Activated naive CD4-positive, alpha-beta T cell treated with anti-CD3 and anti-CD28 coated beads, Interleukin-2, amount 50 U/mL, for 24 hours (primary cell): Measurements from ENCODE around the gene COL1A1.

Experiments
- H3K27ac Mint-ChIP-seq: one replicate; pipeline ENCODE4 v1.8.0; 2021; ENCODE audit warnings: mild to moderate bottlenecking, mixed read lengths
- H3K27me3 Mint-ChIP-seq: one replicate; pipeline ENCODE4 v1.8.0; 2021; ENCODE audit warnings: mixed read lengths
- H3K36me3 Mint-ChIP-seq: one replicate; pipeline ENCODE4 v1.8.0; 2021; ENCODE audit warnings: mixed read lengths
- H3K4me1 Mint-ChIP-seq: one replicate; pipeline ENCODE4 v1.8.0; 2021; ENCODE audit warnings: mixed read lengths
- H3K4me3 Mint-ChIP-seq: one replicate; pipeline ENCODE4 v1.8.0; 2021; ENCODE audit warnings: mild to moderate bottlenecking, mixed read lengths
- H3K9me3 Mint-ChIP-seq: one replicate; pipeline ENCODE4 v1.8.0; 2021; ENCODE audit warnings: mixed read lengths

The COL1A1 gene

DNA sequence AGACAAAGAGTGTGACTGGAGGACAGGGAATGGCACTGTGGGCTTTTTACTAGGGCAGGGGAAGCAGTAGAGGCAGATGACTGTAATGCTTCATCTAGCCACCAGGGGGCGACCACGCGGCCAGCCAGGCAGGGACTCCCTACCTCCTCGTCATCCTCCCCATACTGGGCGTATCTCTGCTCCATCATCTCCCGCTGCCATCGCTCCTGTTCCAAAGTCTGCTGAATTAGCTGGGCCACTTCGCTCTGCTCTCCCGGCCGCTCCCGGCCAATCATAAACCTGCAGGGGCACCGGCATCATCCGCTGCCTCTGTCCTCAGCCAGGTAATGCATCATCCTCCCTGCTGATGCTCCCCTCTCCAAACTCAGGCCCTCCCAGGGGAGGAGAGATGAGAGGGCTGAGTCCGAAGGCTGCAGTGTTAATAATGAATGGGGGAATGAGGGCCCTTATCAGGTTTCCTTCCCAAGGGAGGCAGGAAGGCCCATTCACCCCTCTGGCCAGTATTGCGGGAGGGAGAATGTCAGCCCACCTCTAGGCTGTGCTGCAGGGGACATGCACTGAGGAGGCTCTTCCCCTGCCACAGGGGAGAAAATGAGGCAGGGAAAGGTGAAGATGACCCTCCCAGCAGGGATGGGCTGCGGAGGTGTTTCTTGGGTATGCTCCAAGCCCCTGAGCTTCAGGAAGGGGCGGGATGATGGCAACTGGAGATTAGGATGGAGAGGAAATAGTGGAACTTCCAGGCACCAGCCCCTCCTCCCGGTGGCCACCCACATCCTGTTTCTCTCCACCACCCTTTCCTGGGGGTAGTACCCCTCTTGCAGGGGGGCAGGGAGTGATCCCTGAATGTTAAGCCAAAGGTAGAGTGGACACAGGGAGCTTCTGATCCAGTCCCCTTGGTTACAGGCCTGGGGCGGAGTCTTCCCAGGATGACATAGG, 61.2 kb downstream of the COL1A1 start:
- Mint-ChIP-seq H3K9me3 (no peaks in the 10 kb centered on the region), H3K27me3 (no peaks in the 10 kb centered on the region), H3K36me3 (peaks cover 20% of the 10 kb centered on the region), H3K27ac (peak overlapping the region; percentile 59), H3K4me1 (peaks cover 58% of the 10 kb centered on the region), H3K4me3 (peak overlapping the region; percentile 37)

DNA sequence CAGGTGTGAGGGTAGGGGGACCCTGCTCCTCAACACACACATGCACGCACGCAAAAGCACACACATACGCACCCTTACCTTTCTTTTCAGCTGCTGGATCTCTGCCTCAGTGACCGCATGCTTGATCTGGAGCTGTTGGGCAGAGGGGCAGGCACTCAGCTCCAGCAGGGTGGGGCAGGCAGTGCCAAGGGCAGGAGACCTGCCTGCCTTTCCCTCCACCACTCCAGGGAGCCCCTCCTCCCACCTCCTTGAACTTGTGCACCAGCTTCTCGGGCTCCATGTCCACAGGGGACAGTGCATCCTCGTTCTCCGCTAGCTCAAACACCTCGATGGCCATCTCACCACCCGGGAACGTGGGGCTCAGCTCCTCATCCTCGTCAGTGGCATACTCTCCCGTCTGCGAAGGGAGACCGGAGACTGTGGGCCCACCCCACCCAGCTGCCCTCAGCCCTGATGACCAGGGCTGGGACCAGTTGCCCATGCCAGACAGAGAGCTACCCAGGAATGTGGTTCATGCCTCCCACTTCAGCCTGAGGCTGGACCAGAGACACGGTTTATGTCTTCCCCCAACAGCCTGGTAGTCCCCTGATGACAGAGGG, 62.1 kb downstream of the COL1A1 start:
- no peaks in the 10 kb centered on the region for H3K27me3 Mint-ChIP-seq
- H3K36me3 Mint-ChIP-seq = peaks cover 20% of the 10 kb centered on the region
- H3K4me1 Mint-ChIP-seq = peaks cover 51% of the 10 kb centered on the region
- H3K9me3 Mint-ChIP-seq = no peaks in the 10 kb centered on the region
- H3K4me3 Mint-ChIP-seq = no peak overlapping the region
- no peak overlapping the region for H3K27ac Mint-ChIP-seq

DNA sequence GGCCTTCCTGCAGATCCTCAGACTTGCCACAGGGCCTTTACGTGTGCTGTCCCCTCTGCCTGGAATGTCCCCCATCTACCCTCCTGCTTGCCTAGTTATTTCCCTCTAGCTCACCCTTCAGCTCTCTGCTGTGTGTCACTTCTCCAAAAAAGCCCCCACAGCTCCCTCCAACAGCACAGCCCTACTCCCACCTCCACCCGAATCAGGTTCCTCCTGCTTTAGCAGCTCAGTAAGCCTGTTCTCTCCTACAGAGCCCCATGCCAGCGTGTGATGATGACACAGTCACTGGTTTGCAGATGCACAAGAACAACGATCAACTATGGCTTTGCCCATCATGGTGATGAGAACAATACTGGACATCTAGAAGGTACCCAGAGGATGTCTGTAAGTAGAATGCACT, 64.4 kb downstream of the COL1A1 start:
- Mint-ChIP-seq H3K4me3 (no peak overlapping the region), H3K27me3 (no peaks in the 10 kb centered on the region), H3K27ac (peak overlapping the region; percentile 68), H3K9me3 (no peaks in the 10 kb centered on the region), H3K36me3 (peaks cover 20% of the 10 kb centered on the region), H3K4me1 (peaks cover 34% of the 10 kb centered on the region)

DNA sequence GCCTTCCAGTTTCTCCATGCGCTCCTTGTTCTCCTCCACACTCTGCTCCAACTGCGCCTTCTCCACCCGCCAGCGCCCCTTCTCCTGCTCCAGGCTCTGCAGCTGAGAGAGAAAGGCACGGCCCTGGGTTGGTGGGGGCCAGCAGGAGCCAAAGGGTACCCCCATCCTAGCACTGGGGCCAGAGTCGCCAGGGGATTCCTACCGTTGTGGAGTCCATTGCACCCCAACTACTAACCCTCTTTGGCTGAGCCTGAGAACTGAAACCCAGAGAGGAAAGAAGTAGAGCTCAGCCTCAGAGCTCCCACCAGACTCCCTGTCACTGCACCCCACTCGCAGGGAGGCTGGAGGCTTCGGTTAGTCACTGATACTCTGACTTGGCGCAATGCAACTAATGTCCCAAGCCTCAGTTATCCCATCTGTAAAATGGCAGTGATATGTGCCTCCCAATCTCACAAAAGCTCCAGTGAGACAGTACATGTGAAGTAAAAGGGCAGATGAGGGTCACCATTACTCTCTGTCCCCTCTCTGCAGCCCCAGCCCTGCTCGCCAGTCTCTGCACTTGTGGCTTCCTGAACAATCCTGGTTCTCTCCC, 65.2 kb downstream of the COL1A1 start:
- peaks cover 34% of the 10 kb centered on the region for H3K4me1 Mint-ChIP-seq
- H3K9me3 Mint-ChIP-seq = no peaks in the 10 kb centered on the region
- no peak overlapping the region for H3K27ac Mint-ChIP-seq
- H3K27me3 Mint-ChIP-seq = peaks cover 1% of the 10 kb centered on the region
- H3K36me3 Mint-ChIP-seq = peaks cover 16% of the 10 kb centered on the region
- H3K4me3 Mint-ChIP-seq = no peak overlapping the region

DNA sequence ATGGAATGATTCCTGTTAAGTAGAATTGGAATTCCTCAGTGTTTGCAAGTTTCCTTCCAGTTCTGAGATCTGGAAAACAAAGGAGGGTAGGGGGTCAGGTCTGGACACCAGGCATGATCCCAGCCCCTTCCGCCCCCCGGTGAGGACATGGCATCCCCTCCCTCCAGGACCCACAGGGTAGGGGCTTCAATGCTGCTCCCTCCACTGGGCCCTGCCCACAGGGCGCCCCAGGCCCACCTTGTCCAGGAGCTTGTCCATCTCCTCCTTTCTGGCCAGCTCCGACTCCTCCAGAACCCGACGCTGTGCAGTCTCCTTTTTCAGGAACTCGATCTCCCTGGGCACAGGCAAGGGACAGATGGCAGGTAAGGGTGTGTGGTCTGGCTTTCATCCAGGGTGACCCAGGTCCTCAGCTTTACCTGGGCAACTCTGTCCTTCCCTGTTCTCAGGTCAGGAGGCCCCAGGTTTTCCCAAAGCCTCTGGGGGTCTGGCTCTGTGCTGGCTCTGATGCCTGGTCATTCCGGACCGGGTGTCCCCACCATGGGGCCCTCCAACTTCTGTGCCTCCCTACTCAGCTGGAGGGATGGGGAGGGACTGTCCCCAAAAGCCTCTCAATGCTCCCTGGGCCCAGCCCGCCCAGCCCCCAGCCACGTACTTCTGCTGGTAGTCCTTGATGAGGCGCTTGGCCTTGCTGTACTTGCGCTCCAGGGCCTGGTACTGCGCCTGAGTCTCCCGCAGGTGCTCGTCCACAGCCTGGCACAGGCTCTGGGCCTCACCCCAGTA, 65.9 kb downstream of the COL1A1 start:
- H3K36me3 Mint-ChIP-seq = peaks cover 16% of the 10 kb centered on the region
- no peaks in the 10 kb centered on the region for H3K9me3 Mint-ChIP-seq
- no peak overlapping the region for H3K4me3 Mint-ChIP-seq
- H3K4me1 Mint-ChIP-seq = peaks cover 34% of the 10 kb centered on the region
- no peak overlapping the region for H3K27ac Mint-ChIP-seq
- H3K27me3 Mint-ChIP-seq = peaks cover 5% of the 10 kb centered on the region

DNA sequence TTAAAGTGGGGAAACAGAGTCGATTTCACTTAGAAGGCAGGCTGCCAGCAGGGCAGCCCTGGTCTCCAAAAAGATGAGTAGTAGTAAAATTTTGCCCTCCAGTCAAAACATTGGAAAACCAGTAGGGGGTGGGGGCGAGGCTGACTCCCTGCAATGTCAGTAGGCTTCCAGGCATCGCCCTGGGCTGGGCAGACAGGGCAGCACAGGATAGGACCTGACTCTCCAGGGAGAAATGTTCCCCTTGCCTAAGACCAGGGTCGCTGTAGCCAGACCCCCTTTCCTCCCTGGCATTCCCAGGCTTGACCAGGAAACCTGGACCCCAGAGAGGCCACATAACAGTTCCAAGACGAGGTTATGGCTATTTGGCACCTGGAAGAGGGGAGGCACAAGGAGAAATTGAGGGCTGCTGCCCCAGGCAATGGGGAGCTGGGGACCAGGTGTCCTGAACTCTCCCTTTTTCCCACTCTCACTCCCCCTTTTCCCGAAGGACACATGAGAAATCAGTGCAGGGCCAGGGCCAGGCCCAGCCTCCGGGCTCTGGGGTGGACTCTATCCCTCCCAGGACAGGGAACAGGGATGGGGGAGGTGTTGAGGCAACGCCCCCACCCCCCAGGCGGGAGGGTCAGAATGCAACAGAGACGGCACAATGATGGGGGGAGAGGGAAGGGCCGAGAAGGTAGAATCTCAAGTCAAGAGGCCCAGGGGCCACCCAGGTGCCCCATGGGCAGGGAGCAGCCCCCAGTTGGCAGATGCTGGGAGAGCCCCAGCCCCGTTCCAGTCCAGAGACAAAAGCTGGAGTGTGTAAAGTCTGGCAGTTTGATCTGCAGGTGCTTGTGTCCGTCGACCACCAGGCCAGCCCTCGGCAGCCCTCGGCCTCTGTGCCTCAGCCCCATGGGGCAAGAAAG, 67.0 kb downstream of the COL1A1 start:
- Mint-ChIP-seq H3K27me3 (peaks cover 5% of the 10 kb centered on the region), H3K4me1 (peaks cover 25% of the 10 kb centered on the region), H3K4me3 (no peak overlapping the region), H3K36me3 (peaks cover 12% of the 10 kb centered on the region), H3K27ac (no peak overlapping the region), H3K9me3 (no peaks in the 10 kb centered on the region)

DNA sequence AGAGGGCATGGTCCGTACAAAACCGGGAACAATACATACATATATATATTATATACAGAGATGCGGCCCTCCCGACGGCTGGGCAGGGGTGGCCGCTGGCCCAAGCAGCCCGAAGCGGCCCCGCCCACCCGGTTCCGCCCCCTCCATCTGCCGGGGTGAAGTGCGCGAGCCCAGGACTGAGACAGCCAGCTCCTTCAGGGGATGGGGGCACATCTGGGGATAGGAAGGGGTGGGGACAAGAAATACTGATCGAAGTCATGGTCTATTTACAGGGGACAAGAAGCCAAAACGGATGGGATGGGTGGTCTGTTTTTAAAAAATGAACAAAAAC, 67.7 kb downstream of the COL1A1 start:
- Mint-ChIP-seq H3K36me3 (peaks cover 12% of the 10 kb centered on the region), H3K27me3 (peaks cover 6% of the 10 kb centered on the region), H3K9me3 (no peaks in the 10 kb centered on the region), H3K4me3 (no peak overlapping the region), H3K4me1 (peaks cover 27% of the 10 kb centered on the region), H3K27ac (no peak overlapping the region)
